NT2/D1 (cell line): ENCODE data around the gene GLIPR2.
"Not testable (repeated sequence)": the region's sequence is repeated elsewhere in the genome, so short reads cannot be mapped to it uniquely, and the experiment has no call there.

Experiments
- DNase-seq: peaks from one replicate; pipeline ENCODE4 v3.0.0-alpha.2; 2011; ENCODE audit warnings: low read depth, low spot score
- H3K27me3 ChIP-seq: 2 replicates; pipeline ENCODE4 v1.6.0; 2011; ENCODE audit warnings: mild to moderate bottlenecking; ENCODE audit not compliant: insufficient read length, insufficient read depth
- H3K36me3 ChIP-seq: 2 replicates; pipeline ENCODE4 v1.6.1; 2011; ENCODE audit warnings: mild to moderate bottlenecking, low read length, mixed read lengths; ENCODE audit not compliant: insufficient read depth, insufficient read length
- H3K4me1 ChIP-seq: 2 replicates; pipeline ENCODE4 v1.5.1; 2011; ENCODE audit not compliant: insufficient read depth, insufficient read length
- H3K4me3 ChIP-seq: 2 replicates; pipeline ENCODE4 v1.5.1; 2011; ENCODE audit warnings: low read depth; ENCODE audit not compliant: insufficient read length
- H3K9ac ChIP-seq: 2 replicates; pipeline ENCODE4 v1.6.0; 2011; ENCODE audit warnings: low read depth; ENCODE audit not compliant: insufficient read length
- H3K9me3 ChIP-seq: 2 replicates; pipeline ENCODE4 v1.5.1; 2011; ENCODE audit warnings: mild to moderate bottlenecking, low read length; ENCODE audit not compliant: insufficient read depth
- SUZ12 ChIP-seq: IDR thresholded peaks from 2 replicates; pipeline ENCODE4 v1.6.1; 2011; ENCODE audit not compliant: insufficient read length, insufficient read depth; ENCODE audit errors: extremely low read depth
- YY1 ChIP-seq: IDR thresholded peaks from 2 replicates; pipeline ENCODE4 v1.6.1; 2011; ENCODE audit not compliant: insufficient read length, insufficient read depth
- ZNF274 ChIP-seq: IDR thresholded peaks from 2 replicates; pipeline ENCODE4 v1.6.1; 2011; ENCODE audit warnings: mild to moderate bottlenecking, low read depth, low read length

Gene GLIPR2

GRCh38 chr9:36166168-36166927, 29.8 kb downstream of the GLIPR2 start:
- Histone ChIP-seq H3K4me3 (peak overlapping the region; percentile 15), H3K9me3 (no peaks in the 10 kb centered on the region), H3K4me1 (peaks cover 18% of the 10 kb centered on the region), H3K9ac (peak overlapping the region; percentile 58), H3K27me3 (no peaks in the 10 kb centered on the region), H3K36me3 (peaks cover 13% of the 10 kb centered on the region)
- no peak for TF ChIP-seq YY1
- no peak for TF ChIP-seq SUZ12
- DNase-seq: peak; percentile 48

GRCh38 chr9:36169166-36169565, 32.6 kb downstream of the GLIPR2 start, which contains the start of gene CCIN:
Gene CCIN, plus strand, starts transcription at chr9:36169388. Its CDS starts 115 bp downstream, at chr9:36169503.
- DNase-seq: no peak
- TF ChIP-seq ZNF274: no peak
- no peaks in the 10 kb centered on the region for H3K27me3 ChIP-seq
- peaks cover 8% of the 10 kb centered on the region for H3K36me3 ChIP-seq
- H3K4me1 ChIP-seq: peaks cover 6% of the 10 kb centered on the region
- no peak within 1 kb of the TSS for H3K9ac ChIP-seq
- H3K4me3 ChIP-seq: no peak within 1 kb of the TSS
- no peaks in the 10 kb centered on the region for H3K9me3 ChIP-seq

- no peaks in the 10 kb centered on the region for H3K9me3 ChIP-seq
- no peaks in the 10 kb centered on the region for H3K27me3 ChIP-seq
- H3K9ac ChIP-seq: no peak overlapping the region
- no peak for TF ChIP-seq ZNF274
- TF ChIP-seq SUZ12: no peak
- no peak for TF ChIP-seq YY1
- peaks cover 7% of the 10 kb centered on the region for H3K4me1 ChIP-seq
- H3K4me3 ChIP-seq: no peak overlapping the region
- no peak for DNase-seq
- peaks cover 8% of the 10 kb centered on the region for H3K36me3 ChIP-seq
Measured at GRCh38 chr9:36169708-36170107, 33.2 kb downstream of the GLIPR2 start.

GRCh38 chr9:36170531-36170930, 34.0 kb downstream of the GLIPR2 start:
- Histone ChIP-seq H3K4me1 (peaks cover 8% of the 10 kb centered on the region), H3K36me3 (peaks cover 8% of the 10 kb centered on the region), H3K9me3 (no peaks in the 10 kb centered on the region), H3K9ac (no peak overlapping the region), H3K4me3 (no peak overlapping the region), H3K27me3 (no peaks in the 10 kb centered on the region)
- TF ChIP-seq SUZ12: no peak
- TF ChIP-seq YY1: no peak
- DNase-seq: no peak

- peaks cover 6% of the 10 kb centered on the region for H3K4me1 ChIP-seq
- H3K9ac ChIP-seq: no peak overlapping the region
- no peak for DNase-seq
- no peaks in the 10 kb centered on the region for H3K27me3 ChIP-seq
- TF ChIP-seq ZNF274 (no peak), SUZ12 (no peak), YY1 (no peak)
- H3K9me3 ChIP-seq: no peaks in the 10 kb centered on the region
- no peak overlapping the region for H3K4me3 ChIP-seq
- peaks cover 8% of the 10 kb centered on the region for H3K36me3 ChIP-seq
Measured at GRCh38 chr9:36173861-36174260, 37.3 kb downstream of the GLIPR2 start.

- H3K27me3 ChIP-seq: no peaks in the 10 kb centered on the region
- TF ChIP-seq ZNF274 (no peak), SUZ12 (no peak), YY1 (no peak)
- H3K9me3 ChIP-seq: no peaks in the 10 kb centered on the region
- no peak for DNase-seq
- H3K36me3 ChIP-seq: peaks cover 8% of the 10 kb centered on the region
- no peak overlapping the region for H3K9ac ChIP-seq
- H3K4me3 ChIP-seq: no peak overlapping the region
- peaks cover 6% of the 10 kb centered on the region for H3K4me1 ChIP-seq
Measured at GRCh38 chr9:36174271-36174670, 37.7 kb downstream of the GLIPR2 start.

GRCh38 chr9:36174731-36175130, 38.2 kb downstream of the GLIPR2 start:
- no peak overlapping the region for H3K9ac ChIP-seq
- TF ChIP-seq SUZ12: no peak
- TF ChIP-seq ZNF274: no peak
- no peak for TF ChIP-seq YY1

GRCh38 chr9:36175209-36175608, 38.7 kb downstream of the GLIPR2 start:
- H3K36me3 ChIP-seq, H3K27me3 ChIP-seq, H3K4me1 ChIP-seq, H3K4me3 ChIP-seq, DNase-seq, H3K9ac ChIP-seq, H3K9me3 ChIP-seq: not testable (repeated sequence)

More at GRCh38 chr9:36174731-36175130, 38.2 kb downstream of the GLIPR2 start:
- Histone ChIP-seq H3K4me1 (peaks cover 6% of the 10 kb centered on the region), H3K36me3 (peaks cover 6% of the 10 kb centered on the region), H3K4me3 (no peak overlapping the region), H3K9me3 (no peaks in the 10 kb centered on the region), H3K27me3 (no peaks in the 10 kb centered on the region)
- no peak for DNase-seq

GRCh38 chr9:36176496-36176895, 40.0 kb downstream of the GLIPR2 start:
- not testable (repeated sequence) for H3K9me3 ChIP-seq, DNase-seq, H3K9ac ChIP-seq, H3K4me3 ChIP-seq, H3K27me3 ChIP-seq, H3K36me3 ChIP-seq, H3K4me1 ChIP-seq
